Naive thymus-derived CD8-positive, alpha-beta T cell (primary cell): ENCODE results near the gene RAB1B. TPM values are rescaled to one million over a fixed set of nuclear protein-coding genes. Genes with fewer than 3 reads are reported as not detected.

ENCODE experiments used
- ATAC-seq, 2 donors: fragments of 150-1000 bp; cut with Tn5 transposase in 1 of 2; sonication (Bioruptor Pico), chemical (Tn5 transposase) in 1 of 2; 1 replicate in 1 of 2; 2 replicates in 1 of 2; pipeline ENCODE4 v1.10.0; 2021; ENCODE audit warnings: mild to moderate bottlenecking in 2 of 2, moderate library complexity in 2 of 2
- POLR2A ChIA-PET: fragments of 350-600 bp; sonication (Branson Sonifier 250); formaldehyde crosslinking; loops from one replicate; lab custom pipeline; 2021; ENCODE audit warnings: antibody characterized with exemption; lab: Charles Lee
- DNase-seq, 10 donors: peaks; one replicate each; pipeline versions ENCODE4 v3.0.0 to v3.0.0-alpha.2; 2020 to 2022
- H3K27ac Mint-ChIP-seq, 10 donors: one replicate each; pipeline ENCODE4 v1.8.0; 2020 to 2022; ENCODE audit warnings: mild to moderate bottlenecking in 10 of 10, mixed read lengths in 10 of 10, moderate library complexity in 4 of 10, inconsistent platforms in 1 of 10
- H3K27me3 Mint-ChIP-seq, 5 donors: one replicate each; pipeline ENCODE4 v1.8.0; 2021 to 2022; ENCODE audit warnings: mixed read lengths in 5 of 5
- H3K36me3 Mint-ChIP-seq, 3 donors: one replicate each; pipeline ENCODE4 v1.8.0; 2020 to 2022; ENCODE audit warnings: mixed read lengths in 3 of 3, mild to moderate bottlenecking in 2 of 3, inconsistent platforms in 1 of 3
- H3K4me1 Mint-ChIP-seq, 4 donors: one replicate each; pipeline ENCODE4 v1.8.0; 2021 to 2022; ENCODE audit warnings: mixed read lengths in 4 of 4
- H3K4me3 Mint-ChIP-seq, 10 donors: one replicate each; pipeline ENCODE4 v1.8.0; 2020 to 2022; ENCODE audit warnings: mild to moderate bottlenecking in 10 of 10, mixed read lengths in 10 of 10, moderate library complexity in 6 of 10, inconsistent platforms in 1 of 10
- H3K9me3 Mint-ChIP-seq, 9 donors: one replicate each; pipeline ENCODE4 v1.8.0; 2020 to 2022; ENCODE audit warnings: mixed read lengths in 9 of 9, mild to moderate bottlenecking in 3 of 9, inconsistent platforms in 1 of 9, moderate library complexity in 1 of 9
- polyA plus RNA-seq, 3 donors: library from polyadenylated mRNA; unstranded; fragments of 300-500 nt; fragmentation: Illumina TruSeq; gene quantifications; one replicate each; pipeline ENCODE4 v1.2.3, GENCODE V29; 2021
- total RNA-seq, 8 experiments: library from RNA in 2 of 8; stranded (reverse) in 2 of 8; gene quantifications; one replicate each; pipeline ENCODE4 v1.2.3 and lab custom pipeline; 2021 to 2026

Gene RAB1B
- total and polyA plus RNA-seq, 5 experiments from 2014 or later, result 13.1 to 69.2 (median 16.1) TPM

DNA sequence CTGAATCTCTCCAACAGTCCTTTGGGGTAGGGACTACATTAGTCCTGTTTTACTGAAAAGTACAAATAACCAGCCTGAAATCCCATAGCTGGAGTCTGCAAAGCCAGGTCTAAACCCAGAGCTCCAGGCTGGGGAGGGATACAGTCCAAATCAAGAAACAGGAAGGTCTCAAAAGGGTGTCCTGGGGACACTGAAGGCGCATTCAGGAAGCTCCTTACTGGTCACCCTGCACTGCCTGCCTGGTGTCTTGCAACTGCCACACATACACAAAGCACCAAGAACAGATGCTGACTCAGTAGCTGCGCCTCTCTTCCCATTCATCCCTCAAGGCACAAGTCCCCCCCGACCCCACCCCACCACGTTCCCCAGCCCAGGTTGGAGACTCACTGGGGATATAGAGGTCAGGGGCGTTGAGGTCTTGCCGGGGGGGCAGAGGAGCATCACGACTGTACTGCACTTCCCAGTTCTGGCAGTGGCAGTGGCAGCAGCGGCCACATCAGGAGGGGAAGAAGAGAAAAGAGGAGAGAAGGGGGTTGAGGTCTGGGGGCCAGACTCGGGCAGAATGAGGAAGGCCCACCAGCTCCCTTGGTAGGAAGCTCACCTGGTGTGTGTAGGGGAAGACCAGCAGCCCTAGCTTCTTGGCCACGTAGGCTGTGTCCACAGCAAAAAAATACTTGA lies 18.9 kb downstream of the RAB1B start:
- Mint-ChIP-seq H3K9me3 (no peaks in the 10 kb centered on the region), H3K27me3 (peaks cover 0 to 8% (median 3%) of the 10 kb centered on the region in 5 donors), H3K36me3 (peaks cover 0 to 5% (median 0%) of the 10 kb centered on the region in 3 donors), H3K27ac (peak overlapping the region in 6 of 10 donors; percentile 43 to 93 (median 68)), H3K4me3 (peak overlapping the region; percentile 56 to 93 (median 81)), H3K4me1 (peaks cover 16 to 56% (median 46%) of the 10 kb centered on the region in 4 donors)
- POLR2A ChIA-PET, result interaction anchor here (0.5 to 11.2 kb wide), 6 partner anchors 8 to 357 kb away, joined by 3 to 102 read pairs (median 4); partner anchors contain the start of genes CD248 and RAB1B
- ATAC-seq (no peak), DNase-seq (no peak)

- H3K4me3 Mint-ChIP-seq, result peak overlapping the region; percentile 84 to 96 (median 92)
- DNase-seq, result no peak
- peaks cover 2 to 14% (median 10%) of the 10 kb centered on the region in 5 donors for H3K27me3 Mint-ChIP-seq
- peaks cover 19 to 54% (median 46%) of the 10 kb centered on the region in 4 donors for H3K4me1 Mint-ChIP-seq
- peak overlapping the region; percentile 68 to 95 (median 87) for H3K27ac Mint-ChIP-seq
- POLR2A ChIA-PET, result interaction anchor here (0.5 to 11.2 kb wide), 12 partner anchors 9 to 401 kb away, joined by 3 to 102 read pairs (median 6); partner anchors contain the start of genes BRMS1, CD248 and RAB1B
- peaks cover 0 to 5% (median 0%) of the 10 kb centered on the region in 3 donors for H3K36me3 Mint-ChIP-seq
- ATAC-seq, result no peak
- H3K9me3 Mint-ChIP-seq, result no peaks in the 10 kb centered on the region
Observed at GRCh38 chr11:66287889-66288670, 19.6 kb downstream of the RAB1B start.

DNA sequence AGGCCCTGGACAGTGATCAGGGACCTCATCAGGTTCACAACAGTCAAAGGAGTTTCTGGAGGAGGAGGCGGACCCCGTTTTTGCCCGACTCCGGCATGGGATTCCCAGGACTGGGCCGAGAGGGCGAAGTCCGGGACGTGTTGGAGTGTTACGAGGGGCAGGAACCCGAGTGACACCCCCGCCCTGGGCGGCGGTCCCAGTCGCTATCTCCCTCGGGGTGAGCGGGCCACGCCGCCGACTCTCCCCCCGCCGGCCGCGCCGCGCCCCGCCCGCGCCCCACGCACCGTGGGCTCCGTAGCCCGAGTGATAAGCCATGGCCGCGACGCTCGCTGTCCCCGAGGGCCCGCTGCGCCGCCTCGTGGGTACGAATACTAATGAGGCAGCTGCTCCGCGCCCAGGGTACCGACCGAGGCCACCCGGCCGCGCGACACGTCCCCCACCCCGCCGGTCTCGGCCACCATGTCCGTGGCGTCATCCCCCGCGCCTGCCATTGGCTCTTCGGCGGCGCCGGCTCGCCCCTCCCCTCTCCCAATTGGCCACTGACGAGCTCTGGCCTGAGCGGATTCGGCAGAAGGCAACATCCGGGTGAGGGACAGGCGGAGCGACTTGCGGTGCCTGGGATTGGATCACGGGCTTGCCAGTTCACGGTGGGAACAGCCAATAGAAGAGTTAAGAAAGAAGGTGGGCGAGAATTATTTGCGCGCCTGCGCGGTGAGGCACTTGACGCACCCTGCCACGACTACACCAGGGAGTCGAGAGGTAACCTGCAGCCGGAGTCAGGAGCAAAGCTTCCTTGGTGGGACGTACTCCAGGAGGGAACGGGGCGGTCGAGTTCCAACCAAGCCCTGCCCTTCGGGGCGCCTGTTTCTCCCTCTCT lies 20.5 kb downstream of the RAB1B start, which contains the start of gene YIF1A:
TSS of gene YIF1A (minus strand) at position 473 of the 877 bp plus-strand sequence. CDS start at position 315, 158 bp downstream.
- ATAC-seq (peak; percentile 90 to 94), DNase-seq (peak; percentile 94 to 99 (median 98))
- peaks cover 19 to 51% (median 45%) of the 10 kb centered on the region in 4 donors for H3K4me1 Mint-ChIP-seq
- H3K27ac Mint-ChIP-seq, result peak within 1 kb of the TSS; percentile 88 to 97 (median 94)
- POLR2A ChIA-PET, result interaction anchor here (0.5 to 2.2 kb wide), 20 partner anchors 9 to 780 kb away, joined by 3 to 27 read pairs (median 5); partner anchors contain the start of genes BRMS1, CD248, MAP3K11 and RAB1B
- H3K9me3 Mint-ChIP-seq, result no peaks in the 10 kb centered on the region
- H3K27me3 Mint-ChIP-seq, result peaks cover 2 to 20% (median 13%) of the 10 kb centered on the region in 5 donors
- H3K4me3 Mint-ChIP-seq, result peak within 1 kb of the TSS; percentile 84 to 96 (median 92)
- peaks cover 0 to 5% (median 0%) of the 10 kb centered on the region in 3 donors for H3K36me3 Mint-ChIP-seq

- H3K27me3 Mint-ChIP-seq, result peaks cover 2 to 23% (median 13%) of the 10 kb centered on the region in 5 donors
- H3K4me1 Mint-ChIP-seq, result peaks cover 19 to 51% (median 44%) of the 10 kb centered on the region in 4 donors
- POLR2A ChIA-PET, result interaction anchor here (0.5 to 2.2 kb wide), 22 partner anchors 8 to 781 kb away, joined by 3 to 27 read pairs (median 5); partner anchors contain the start of genes BRMS1, CD248, MAP3K11 and RAB1B
- H3K27ac Mint-ChIP-seq, result peak overlapping the region; percentile 88 to 97 (median 94)
- peak overlapping the region; percentile 84 to 96 (median 92) for H3K4me3 Mint-ChIP-seq
- peak; percentile 56 to 61 for ATAC-seq
- H3K36me3 Mint-ChIP-seq, result peaks cover 0 to 5% (median 0%) of the 10 kb centered on the region in 3 donors
- H3K9me3 Mint-ChIP-seq, result no peaks in the 10 kb centered on the region
- DNase-seq, result peak in 5 of 10 donors; percentile 59 to 90 (median 75)
Observed at GRCh38 chr11:66289548-66290329, 21.3 kb downstream of the RAB1B start.

- POLR2A ChIA-PET, result interaction anchor here (0.6 to 2.1 kb wide), 4 partner anchors 11 to 81 kb away, joined by 4 to 16 read pairs (median 6); partner anchors contain the start of gene CD248
- H3K36me3 Mint-ChIP-seq, result peaks cover 0 to 5% (median 0%) of the 10 kb centered on the region in 3 donors
- peaks cover 2 to 23% (median 13%) of the 10 kb centered on the region in 5 donors for H3K27me3 Mint-ChIP-seq
- H3K27ac Mint-ChIP-seq, result peak overlapping the region in 6 of 10 donors; percentile 44 to 97 (median 94)
- DNase-seq, result no peak
- peaks cover 19 to 49% (median 44%) of the 10 kb centered on the region in 4 donors for H3K4me1 Mint-ChIP-seq
- peak overlapping the region; percentile 84 to 96 (median 92) for H3K4me3 Mint-ChIP-seq
- H3K9me3 Mint-ChIP-seq, result no peaks in the 10 kb centered on the region
- no peak for ATAC-seq
Observed at GRCh38 chr11:66290330-66290621, 21.8 kb downstream of the RAB1B start.

DNA sequence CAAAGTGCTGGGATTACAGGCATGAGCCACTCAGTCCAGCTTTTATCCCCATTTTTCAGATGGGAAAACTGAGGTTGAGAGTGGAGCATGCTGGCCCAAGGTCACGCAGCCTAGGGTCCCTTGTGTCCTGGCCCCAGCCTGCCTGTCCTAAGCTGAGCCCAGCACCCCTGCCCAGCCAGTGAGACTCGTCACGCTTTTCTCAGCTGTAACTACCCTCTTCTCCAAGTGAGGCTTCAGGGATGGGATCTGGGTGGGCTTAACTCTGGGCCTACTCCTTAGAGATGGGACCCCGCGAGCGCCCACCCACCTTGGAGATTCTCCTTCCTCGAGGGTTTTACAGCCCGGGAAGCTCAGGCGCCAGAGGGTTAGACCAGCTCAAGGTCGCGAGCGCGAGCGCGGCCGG lies 22.9 kb downstream of the RAB1B start:
- H3K27me3 Mint-ChIP-seq, result peaks cover 2 to 23% (median 13%) of the 10 kb centered on the region in 5 donors
- no peaks in the 10 kb centered on the region for H3K9me3 Mint-ChIP-seq
- H3K4me3 Mint-ChIP-seq, result peak overlapping the region in 8 of 10 donors; percentile 22 to 95 (median 88)
- no peak for DNase-seq
- H3K4me1 Mint-ChIP-seq, result peaks cover 19 to 45% (median 42%) of the 10 kb centered on the region in 4 donors
- peak overlapping the region in 1 of 10 donors; percentile 59 for H3K27ac Mint-ChIP-seq
- no peak for ATAC-seq
- POLR2A ChIA-PET, result interaction anchor here (0.6 to 1.3 kb wide), 4 partner anchors 9 to 302 kb away, joined by 3 to 6 read pairs (median 4); no protein-coding TSS in a partner anchor
- peaks cover 0 to 3% (median 0%) of the 10 kb centered on the region in 3 donors for H3K36me3 Mint-ChIP-seq

DNA sequence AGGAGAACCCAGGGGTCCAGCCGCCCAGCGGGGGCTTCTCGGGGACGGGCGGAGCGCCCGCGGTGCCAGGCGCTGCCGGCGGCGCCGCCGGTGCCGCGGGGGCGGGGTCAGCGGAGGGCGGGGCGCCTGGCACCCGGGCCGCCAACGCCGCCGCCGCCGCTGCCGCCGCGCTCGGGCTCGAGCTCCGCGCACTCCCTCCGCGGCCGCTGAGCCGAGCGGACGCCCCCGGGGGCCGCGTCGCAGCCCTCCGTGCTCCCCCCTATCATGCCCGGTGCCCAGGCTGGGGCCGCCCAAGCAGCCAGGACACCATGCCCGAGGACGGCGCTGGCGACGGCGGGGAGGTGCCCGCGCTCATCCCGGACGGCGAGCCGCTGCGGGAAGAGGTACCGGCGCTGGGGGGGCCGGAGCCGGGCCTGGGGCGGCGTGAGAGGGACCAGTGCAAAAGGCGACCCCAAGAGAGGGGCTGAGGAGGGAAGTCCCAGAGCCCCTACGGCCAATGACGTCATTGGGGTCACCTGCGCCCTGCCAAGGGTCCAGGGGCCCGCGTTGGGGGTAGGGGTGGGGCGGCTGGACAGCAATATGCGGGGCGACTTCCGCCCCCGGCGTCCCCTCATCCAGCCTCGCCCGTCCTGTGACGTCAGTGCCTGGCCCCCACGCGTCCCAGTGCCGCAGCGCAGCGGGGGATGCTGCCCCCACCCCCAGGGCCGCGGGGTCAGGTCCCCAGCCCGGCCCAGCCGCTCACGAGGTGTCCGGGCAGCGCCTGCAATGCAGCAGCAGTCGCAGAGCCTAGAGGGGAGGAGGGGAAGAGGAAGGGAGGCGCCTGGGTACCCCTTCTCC lies 23.5 kb downstream of the RAB1B start, which contains the start of gene TMEM151A:
TSS of gene TMEM151A (plus strand) at position 189 of the 837 bp plus-strand sequence. CDS start at position 309, 120 bp downstream.
- ATAC-seq (no peak), DNase-seq (peak in 2 of 10 donors; percentile 42 to 62)
- Mint-ChIP-seq H3K36me3 (no peaks in the 10 kb centered on the region), H3K27ac (peak within 1 kb of the TSS in 3 of 10 donors; percentile 43 to 95 (median 59)), H3K4me1 (peaks cover 19 to 41% (median 40%) of the 10 kb centered on the region in 4 donors), H3K27me3 (peaks cover 2 to 23% (median 13%) of the 10 kb centered on the region in 5 donors), H3K9me3 (no peaks in the 10 kb centered on the region), H3K4me3 (peak within 1 kb of the TSS; percentile 84 to 96 (median 92))
- POLR2A ChIA-PET, result interaction anchor here (0.6 to 1.2 kb wide), 3 partner anchors 9 to 303 kb away, joined by 3 to 6 read pairs (median 5); no protein-coding TSS in a partner anchor

GRCh38 chr11:66292543-66293332 lies 24.3 kb downstream of the RAB1B start:
- Mint-ChIP-seq H3K27me3 (peaks cover 2 to 23% (median 13%) of the 10 kb centered on the region in 5 donors), H3K4me1 (peaks cover 19 to 40% (median 33%) of the 10 kb centered on the region in 4 donors), H3K9me3 (no peaks in the 10 kb centered on the region), H3K27ac (no peak overlapping the region), H3K36me3 (no peaks in the 10 kb centered on the region), H3K4me3 (peak overlapping the region; percentile 50 to 85 (median 58))
- ATAC-seq, result no peak
- DNase-seq, result no peak
- POLR2A ChIA-PET, result no interaction called here

DNA sequence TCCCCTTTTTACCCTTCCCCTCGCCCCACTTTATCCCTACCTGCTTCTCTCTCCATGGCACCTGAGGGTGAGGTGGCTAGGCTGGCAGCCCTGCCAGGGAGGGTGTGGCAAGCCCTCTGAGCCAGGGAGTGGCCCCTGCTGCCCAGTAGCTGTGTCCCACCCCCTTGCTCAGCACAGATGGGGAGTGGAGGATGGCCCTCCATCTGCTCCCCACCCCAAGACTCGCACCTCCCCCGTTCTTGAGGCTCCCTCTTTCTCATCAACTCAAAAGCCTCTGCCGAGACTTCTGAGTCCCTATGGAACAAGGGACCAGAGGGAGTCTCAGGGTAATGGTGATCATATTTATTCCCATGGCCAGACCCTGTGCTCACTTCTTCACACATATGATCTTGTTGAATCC lies 24.9 kb downstream of the RAB1B start:
- peak overlapping the region in 5 of 10 donors; percentile 18 to 55 (median 43) for H3K4me3 Mint-ChIP-seq
- no peaks in the 10 kb centered on the region for H3K9me3 Mint-ChIP-seq
- DNase-seq (no peak), ATAC-seq (no peak)
- no peaks in the 10 kb centered on the region for H3K36me3 Mint-ChIP-seq
- peaks cover 18 to 36% (median 28%) of the 10 kb centered on the region in 4 donors for H3K4me1 Mint-ChIP-seq
- POLR2A ChIA-PET, result no interaction called here
- H3K27me3 Mint-ChIP-seq, result peaks cover 2 to 23% (median 13%) of the 10 kb centered on the region in 5 donors
- H3K27ac Mint-ChIP-seq, result peak overlapping the region in 1 of 10 donors; percentile 21
